ENCODE data around the gene MSH4.
A peak's percentile ranks its signal among the peaks of the same experiment; 100 is the strongest.

The MSH4 gene

GRCh38 chr1:75879985-75880384 lies 83.3 kb downstream of the MSH4 start:
- DNase-seq (ENCODE audit: low spot score) = no peak
- no peak for TF ChIP-seq CTCF (IDR thresholded peaks at IDR 0.05; ENCODE audit: borderline replicate concordance, control extremely low read depth, extremely low read depth, insufficient read depth, missing control alignments)
- in situ Hi-C loops (cut with MboI; ENCODE audit: low sequenced_read_pairs, unreplicated experiment) = no loop called here

GRCh38 chr1:75884437-75884836 lies 87.8 kb downstream of the MSH4 start:
- TF ChIP-seq CTCF (IDR thresholded peaks at IDR 0.05; ENCODE audit: borderline replicate concordance, control extremely low read depth, extremely low read depth, insufficient read depth, missing control alignments) = no peak
- no peak for DNase-seq (ENCODE audit: low spot score)
- in situ Hi-C loops (cut with MboI; ENCODE audit: low sequenced_read_pairs, unreplicated experiment) = no loop called here

GRCh38 chr1:75901371-75901770 lies 104.7 kb downstream of the MSH4 start:
- TF ChIP-seq CTCF (IDR thresholded peaks at IDR 0.05; ENCODE audit: borderline replicate concordance, control extremely low read depth, extremely low read depth, insufficient read depth, missing control alignments) = no peak
- in situ Hi-C loops (cut with MboI; ENCODE audit: low sequenced_read_pairs, unreplicated experiment) = no loop called here
- DNase-seq (ENCODE audit: low spot score) = no peak

- in situ Hi-C loops (cut with MboI; ENCODE audit: low sequenced_read_pairs, unreplicated experiment) = no loop called here
- DNase-seq (ENCODE audit: low spot score) = peak; percentile 22
- TF ChIP-seq CTCF (IDR thresholded peaks at IDR 0.05; ENCODE audit: borderline replicate concordance, control extremely low read depth, extremely low read depth, insufficient read depth, missing control alignments) = peak; percentile 28
Observed at GRCh38 chr1:75908717-75909152, 112.1 kb downstream of the MSH4 start.

GRCh38 chr1:75916834-75917233 lies 120.2 kb downstream of the MSH4 start:
- in situ Hi-C loops (cut with MboI; ENCODE audit: low sequenced_read_pairs, unreplicated experiment) = no loop called here
- DNase-seq (ENCODE audit: low spot score) = no peak
- TF ChIP-seq CTCF (IDR thresholded peaks at IDR 0.05; ENCODE audit: borderline replicate concordance, control extremely low read depth, extremely low read depth, insufficient read depth, missing control alignments) = no peak

- DNase-seq (ENCODE audit: low spot score) = no peak
- in situ Hi-C loops (cut with MboI; ENCODE audit: low sequenced_read_pairs, unreplicated experiment) = no loop called here
- TF ChIP-seq CTCF (IDR thresholded peaks at IDR 0.05; ENCODE audit: borderline replicate concordance, control extremely low read depth, extremely low read depth, insufficient read depth, missing control alignments) = no peak
Observed at GRCh38 chr1:75922698-75923097, 126.0 kb downstream of the MSH4 start.

- in situ Hi-C loops (cut with MboI; ENCODE audit: low sequenced_read_pairs, unreplicated experiment) = no loop called here
- no peak for TF ChIP-seq CTCF (IDR thresholded peaks at IDR 0.05; ENCODE audit: borderline replicate concordance, control extremely low read depth, extremely low read depth, insufficient read depth, missing control alignments)
- DNase-seq (ENCODE audit: low spot score) = no peak
Observed at GRCh38 chr1:75932304-75932703, 135.6 kb downstream of the MSH4 start, which contains the start of gene ASB17. ASB17 (minus strand) TSS chr1:75932404; CDS start chr1:75932291, 113 bp downstream.
